GM10266 (cell line): Measurements from ENCODE around the gene GALNT12.

Source experiments
- DNase-seq: peaks from one replicate; pipeline ENCODE4 v3.0.0; 2012; ENCODE audit errors: extremely low spot score
- TF ChIP-seq, protein P1 (sequence below): IDR thresholded peaks from 2 replicates; pipeline ENCODE4 v1.5.1; 2012; ENCODE audit warnings: mild to moderate bottlenecking, low read depth; ENCODE audit not compliant: control insufficient read depth, insufficient read depth; ENCODE audit errors: missing control alignments

Gene GALNT12

DNA sequence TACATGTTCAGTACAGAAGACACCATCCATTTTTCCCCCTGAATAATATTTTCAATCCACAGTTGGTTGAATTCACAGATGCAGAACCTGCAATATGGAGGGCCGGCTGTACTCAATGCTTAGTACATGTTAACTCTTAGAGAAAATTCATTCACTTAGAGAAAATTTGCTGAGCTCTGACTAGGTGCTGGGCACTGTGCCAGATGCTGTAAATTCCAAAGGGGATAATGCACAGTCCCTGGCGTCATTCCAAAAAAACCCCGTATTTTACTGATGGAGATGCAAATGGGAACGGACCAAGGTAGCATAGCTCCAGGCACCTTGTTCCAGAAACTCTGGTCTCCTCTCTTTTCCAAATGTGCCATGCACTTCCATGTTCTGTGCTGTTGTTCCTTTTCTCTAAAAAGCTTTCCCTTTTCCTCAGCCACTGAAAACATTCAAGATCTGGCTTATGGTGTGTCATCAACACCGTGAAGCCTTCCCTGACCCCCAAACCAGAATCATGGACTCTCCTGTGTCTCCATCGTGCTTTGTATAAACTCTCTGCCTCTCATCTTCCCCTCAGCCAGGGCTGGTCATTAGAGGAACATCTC, 80.5 kb downstream of the GALNT12 start:
- TF ChIP-seq, protein P1, sequence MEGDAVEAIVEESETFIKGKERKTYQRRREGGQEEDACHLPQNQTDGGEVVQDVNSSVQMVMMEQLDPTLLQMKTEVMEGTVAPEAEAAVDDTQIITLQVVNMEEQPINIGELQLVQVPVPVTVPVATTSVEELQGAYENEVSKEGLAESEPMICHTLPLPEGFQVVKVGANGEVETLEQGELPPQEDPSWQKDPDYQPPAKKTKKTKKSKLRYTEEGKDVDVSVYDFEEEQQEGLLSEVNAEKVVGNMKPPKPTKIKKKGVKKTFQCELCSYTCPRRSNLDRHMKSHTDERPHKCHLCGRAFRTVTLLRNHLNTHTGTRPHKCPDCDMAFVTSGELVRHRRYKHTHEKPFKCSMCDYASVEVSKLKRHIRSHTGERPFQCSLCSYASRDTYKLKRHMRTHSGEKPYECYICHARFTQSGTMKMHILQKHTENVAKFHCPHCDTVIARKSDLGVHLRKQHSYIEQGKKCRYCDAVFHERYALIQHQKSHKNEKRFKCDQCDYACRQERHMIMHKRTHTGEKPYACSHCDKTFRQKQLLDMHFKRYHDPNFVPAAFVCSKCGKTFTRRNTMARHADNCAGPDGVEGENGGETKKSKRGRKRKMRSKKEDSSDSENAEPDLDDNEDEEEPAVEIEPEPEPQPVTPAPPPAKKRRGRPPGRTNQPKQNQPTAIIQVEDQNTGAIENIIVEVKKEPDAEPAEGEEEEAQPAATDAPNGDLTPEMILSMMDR: no peak
- DNase-seq: no peak

DNA sequence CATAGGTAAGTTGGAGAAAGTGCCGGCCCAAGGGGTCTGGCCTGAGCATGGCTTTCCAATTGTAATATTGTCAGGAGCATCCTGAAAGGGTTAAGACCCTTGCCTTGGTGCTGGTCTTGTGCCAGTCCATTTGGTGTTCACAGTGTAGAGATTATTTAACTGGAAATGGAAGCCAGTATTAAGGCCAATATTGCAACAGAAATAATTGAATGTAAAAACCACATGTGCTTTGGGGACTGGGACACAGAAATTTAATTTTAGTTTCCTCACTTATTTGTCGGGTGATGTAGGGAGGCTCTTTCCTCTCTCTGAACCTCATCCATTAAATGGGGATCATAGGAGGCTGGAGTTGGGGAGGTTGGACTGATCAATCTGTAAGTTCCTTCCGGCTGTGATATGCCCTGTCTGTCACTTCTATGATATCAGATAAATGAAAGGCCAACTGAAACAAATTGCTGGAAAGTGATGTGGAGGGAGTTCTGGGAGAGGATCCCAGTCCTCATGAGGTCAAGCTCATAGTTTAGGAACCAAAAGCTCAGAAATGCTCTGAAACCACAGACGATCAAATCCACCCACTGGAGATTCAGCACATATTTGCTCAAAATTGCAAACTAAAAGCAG, 81.4 kb downstream of the GALNT12 start:
- TF ChIP-seq, protein P1: no peak
- DNase-seq: no peak

DNA sequence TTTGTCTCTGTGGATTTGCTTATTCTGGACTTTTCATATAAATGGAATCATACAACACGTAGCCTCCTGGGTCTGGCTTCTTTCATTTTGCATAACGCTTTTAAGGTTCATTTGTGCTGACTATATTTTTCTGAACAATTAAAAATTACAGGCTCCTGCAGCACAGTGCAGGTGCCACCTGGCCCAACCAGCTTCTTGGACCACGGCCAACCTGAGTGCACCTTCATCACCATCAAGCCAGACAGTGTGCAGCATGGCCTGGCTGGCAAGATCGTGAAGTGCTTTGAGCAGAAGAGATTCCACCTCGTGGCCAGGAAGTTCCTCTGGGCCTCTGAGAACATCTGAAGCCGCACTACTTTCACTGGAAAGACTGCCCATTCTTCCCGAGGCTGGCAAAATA, 82.8 kb downstream of the GALNT12 start:
- no peak for DNase-seq
- TF ChIP-seq, protein P1: no peak

DNA sequence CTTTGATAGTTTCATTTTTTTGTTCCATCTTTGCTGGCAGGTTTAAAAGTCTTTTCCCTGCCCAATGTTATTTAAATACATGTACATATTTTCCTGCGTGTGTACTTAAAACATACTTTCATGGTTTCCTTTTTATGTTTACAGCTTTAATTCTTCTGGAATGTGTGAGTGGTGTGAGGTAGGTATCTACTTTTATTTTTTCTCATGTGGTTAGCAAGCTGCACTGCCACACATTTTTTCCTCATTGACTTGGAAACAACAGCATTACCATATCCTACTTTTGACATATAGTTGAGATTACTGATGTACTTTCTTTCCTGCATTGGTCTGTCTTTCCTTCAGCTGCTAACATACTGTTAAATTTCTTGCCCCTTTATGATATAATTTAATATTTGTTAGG, 84.8 kb downstream of the GALNT12 start:
- TF ChIP-seq, protein P1: no peak
- DNase-seq: no peak

DNA sequence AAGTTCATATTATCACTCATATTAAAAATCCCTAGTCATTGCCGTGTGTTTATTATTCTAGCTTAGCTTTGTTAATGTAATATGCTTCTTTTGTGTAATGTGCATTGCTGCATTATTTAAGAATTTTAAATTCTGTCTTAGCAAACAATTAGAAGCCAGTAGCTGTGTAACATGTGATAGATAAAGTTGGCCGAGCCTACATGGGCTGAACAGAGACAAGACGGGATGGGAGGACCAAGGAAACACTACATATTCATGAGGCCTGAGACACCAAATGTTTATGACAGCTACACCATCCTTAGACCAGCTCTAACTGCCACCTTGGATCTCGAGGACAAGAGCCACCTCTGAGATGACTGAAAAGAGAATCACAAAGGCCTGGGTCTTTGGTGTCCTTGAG, 85.2 kb downstream of the GALNT12 start:
- DNase-seq: no peak
- TF ChIP-seq, protein P1: no peak

DNA sequence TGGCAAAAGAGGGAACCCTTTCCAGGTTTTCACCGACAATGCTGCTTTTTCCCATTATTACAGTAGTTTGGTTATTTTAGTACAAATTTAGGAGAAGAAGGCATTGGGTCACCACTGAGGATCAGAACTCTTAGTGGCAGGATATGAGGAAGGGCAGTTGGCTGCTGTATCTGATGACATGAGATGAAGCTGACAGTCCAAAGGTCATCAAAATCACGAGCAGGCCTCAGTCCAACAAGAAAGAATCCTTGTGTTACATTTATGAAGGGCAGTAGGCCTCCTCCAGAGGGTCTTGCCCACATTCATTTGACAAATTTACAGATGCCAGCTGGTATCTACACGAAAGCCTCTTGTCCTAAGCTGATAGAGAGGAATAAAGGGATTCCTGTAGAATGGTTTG, 86.7 kb downstream of the GALNT12 start:
- DNase-seq: no peak
- TF ChIP-seq, protein P1: no peak

DNA sequence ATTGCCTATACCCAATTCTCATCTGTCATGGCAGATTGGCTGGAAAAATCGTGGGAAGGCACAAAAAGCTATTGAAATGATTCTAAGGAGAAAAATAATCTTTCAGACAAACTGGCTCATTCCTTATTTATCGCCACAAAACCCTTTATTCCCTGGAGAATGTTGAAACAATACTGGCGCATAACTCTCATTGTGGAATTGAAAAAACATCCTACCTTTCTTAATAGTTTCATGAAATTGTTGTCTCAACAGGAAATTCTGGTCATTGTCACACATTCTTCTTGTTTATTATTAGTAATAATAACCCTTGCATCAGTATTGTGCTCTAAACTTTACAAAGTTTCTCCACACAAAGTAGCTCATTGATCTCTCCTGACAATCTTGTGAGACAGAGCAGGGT, 87.3 kb downstream of the GALNT12 start:
- TF ChIP-seq, protein P1: no peak

More for the DNA sequence above, 87.3 kb downstream of the GALNT12 start:
- no peak for DNase-seq
